Esophagus squamous epithelium (tissue), 5 donors: ENCODE measurements around the gene PIP4P1. TPM values are rescaled to one million over a fixed set of nuclear protein-coding genes. Genes with fewer than 3 reads are reported as not detected.

ENCODE experiments used
- DNase-seq: peaks from one replicate; lab custom pipeline; 2025; lab: John Stamatoyannopoulos, UW
- H3K27ac ChIP-seq, 4 donors: fragments of 200-600 bp; sonication (generic); one replicate each; pipeline ENCODE4 v1.5.1; 2016 to 2019; ENCODE audit warnings: mild to moderate bottlenecking in 1 of 4
- H3K27me3 ChIP-seq, 4 donors: fragments of 200-600 bp; sonication (generic); 1 replicate in 3 of 4; 2 replicates in 1 of 4; pipeline versions ENCODE4 v1.5.1 to v1.6.0; 2017 to 2021; ENCODE audit warnings: antibody characterized with exemption in 1 of 4
- H3K36me3 ChIP-seq, 3 donors: fragments of 200-600 bp; sonication (generic); one replicate each; pipeline ENCODE4 v1.5.1; 2016 to 2019
- H3K4me1 ChIP-seq, 3 donors: fragments of 200-600 bp; sonication (generic); one replicate each; pipeline ENCODE4 v1.5.1; 2017 to 2019
- H3K4me3 ChIP-seq, 4 donors: fragments of 200-600 bp; sonication (generic); 1 replicate in 3 of 4; 2 replicates in 1 of 4; pipeline ENCODE4 v1.5.1; 2016 to 2019; ENCODE audit warnings: mild to moderate bottlenecking in 2 of 4, moderate library complexity in 1 of 4
- H3K9me3 ChIP-seq, 3 donors: fragments of 200-600 bp; sonication (generic); one replicate each; pipeline ENCODE4 v1.5.1; 2016 to 2019
- POLR2A ChIP-seq, 4 donors: fragments of 450-650 bp; IDR thresholded peaks; one replicate each; pipeline ENCODE4 v1.6.1; 2017; ENCODE audit warnings: antibody characterized with exemption in 4 of 4, mild to moderate bottlenecking in 4 of 4, moderate library complexity in 3 of 4
- WGBS, 2 donors: methylation state at CpG; one replicate each; pipeline ENCODE4 v1.1.5; 2018; 5-methylcytosine and 5-hydroxymethylcytosine counted together
- intact Hi-C: fragments of 100-400 bp; cut with DNase I; formaldehyde crosslinking; loops from one replicate; pipeline ENCODE4 v1.15.0; 2022
- total RNA-seq, 4 donors: library from RNA; depleted of rRNA; stranded (reverse); fragments of >200 nt; gene quantifications; one replicate each; pipeline ENCODE4 v1.1.0, GENCODE V29; 2016
- TF ChIP-seq, protein P1 (sequence below), 6 experiments: fragments of 450-650 bp in 4 of 6; fragments of 200-600 bp in 2 of 6; sonication (generic) in 2 of 6; IDR thresholded peaks; one replicate each; pipeline ENCODE4 v1.5.1; 2016 to 2019; ENCODE audit warnings: antibody characterized with exemption in 6 of 6, mild to moderate bottlenecking in 4 of 6, moderate library complexity in 4 of 6
- donor health status: DM: yes; HTN: yes; CAD: no.

The PIP4P1 gene
- total RNA-seq, 4 donors from 2014 or later, result 15.8 to 25.7 (median 19.1) TPM

DNA sequence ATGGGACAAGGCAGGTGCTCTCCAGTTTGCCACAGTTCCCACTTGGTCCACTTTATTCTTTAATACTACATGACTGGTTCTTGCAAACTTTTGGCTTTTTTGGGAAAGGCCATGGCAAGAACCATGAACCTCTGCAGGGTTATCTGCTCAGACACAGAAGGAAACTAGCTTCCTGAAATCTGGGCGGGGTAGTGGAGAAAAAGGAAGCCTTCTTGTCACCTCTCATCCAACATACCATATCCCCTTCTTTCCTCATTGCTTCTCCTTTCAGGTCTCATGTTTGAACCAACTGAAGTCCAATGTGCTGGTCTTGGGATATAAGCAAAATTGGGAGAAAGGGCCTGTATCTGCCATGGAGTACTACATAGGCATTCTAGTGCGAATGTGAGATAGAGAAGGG lies 19.8 kb downstream of the PIP4P1 start:
- no peaks in the 10 kb centered on the region for H3K4me1 ChIP-seq
- H3K27me3 ChIP-seq, result peaks cover 0 to 7% (median 0%) of the 10 kb centered on the region in 4 donors
- TF ChIP-seq, protein P1, sequence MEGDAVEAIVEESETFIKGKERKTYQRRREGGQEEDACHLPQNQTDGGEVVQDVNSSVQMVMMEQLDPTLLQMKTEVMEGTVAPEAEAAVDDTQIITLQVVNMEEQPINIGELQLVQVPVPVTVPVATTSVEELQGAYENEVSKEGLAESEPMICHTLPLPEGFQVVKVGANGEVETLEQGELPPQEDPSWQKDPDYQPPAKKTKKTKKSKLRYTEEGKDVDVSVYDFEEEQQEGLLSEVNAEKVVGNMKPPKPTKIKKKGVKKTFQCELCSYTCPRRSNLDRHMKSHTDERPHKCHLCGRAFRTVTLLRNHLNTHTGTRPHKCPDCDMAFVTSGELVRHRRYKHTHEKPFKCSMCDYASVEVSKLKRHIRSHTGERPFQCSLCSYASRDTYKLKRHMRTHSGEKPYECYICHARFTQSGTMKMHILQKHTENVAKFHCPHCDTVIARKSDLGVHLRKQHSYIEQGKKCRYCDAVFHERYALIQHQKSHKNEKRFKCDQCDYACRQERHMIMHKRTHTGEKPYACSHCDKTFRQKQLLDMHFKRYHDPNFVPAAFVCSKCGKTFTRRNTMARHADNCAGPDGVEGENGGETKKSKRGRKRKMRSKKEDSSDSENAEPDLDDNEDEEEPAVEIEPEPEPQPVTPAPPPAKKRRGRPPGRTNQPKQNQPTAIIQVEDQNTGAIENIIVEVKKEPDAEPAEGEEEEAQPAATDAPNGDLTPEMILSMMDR (IDR thresholded peaks at IDR 0.05), result no peak
- no peak for TF ChIP-seq POLR2A (IDR thresholded peaks at IDR 0.05)
- DNase-seq, result no peak
- no peaks in the 10 kb centered on the region for H3K9me3 ChIP-seq
- 76 to 84% methylated on average over 2 of the region's 2 CpGs for WGBS, 2 donors
- H3K4me3 ChIP-seq, result no peak overlapping the region
- intact Hi-C loops, result no loop called here
- H3K27ac ChIP-seq, result no peak overlapping the region
- H3K36me3 ChIP-seq, result peaks cover 0 to 19% (median 6%) of the 10 kb centered on the region in 3 donors

DNA sequence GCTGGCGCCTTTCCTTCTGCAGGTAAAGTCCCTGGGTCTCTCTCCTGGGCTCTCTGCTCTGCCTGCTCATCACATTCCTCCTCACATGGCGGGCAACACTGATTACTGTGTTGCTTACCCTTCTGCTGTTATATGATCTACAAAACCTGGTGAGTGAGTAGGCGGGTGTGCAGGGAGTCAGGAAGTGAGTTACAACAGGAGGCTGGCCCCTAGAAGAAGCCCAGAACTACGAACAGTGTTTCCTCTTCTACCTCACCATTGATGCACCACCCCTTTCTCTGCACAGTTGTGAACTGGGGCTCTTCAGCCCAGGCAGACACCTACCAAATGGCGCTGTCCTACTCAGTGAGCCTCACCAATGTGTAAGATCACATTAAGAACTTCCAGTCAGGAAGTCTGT lies 20.4 kb downstream of the PIP4P1 start:
- Histone ChIP-seq H3K27me3 (peaks cover 0 to 12% (median 0%) of the 10 kb centered on the region in 4 donors), H3K4me1 (peaks cover 0 to 2% (median 0%) of the 10 kb centered on the region in 3 donors), H3K4me3 (no peak overlapping the region), H3K9me3 (no peaks in the 10 kb centered on the region), H3K27ac (no peak overlapping the region), H3K36me3 (peaks cover 0 to 13% (median under 1%) of the 10 kb centered on the region in 3 donors)
- intact Hi-C loops, result no loop called here
- 53 to 92% methylated on average over 3 of the region's 5 CpGs for WGBS, 2 donors
- no peak for DNase-seq
- TF ChIP-seq, protein P1 (IDR thresholded peaks at IDR 0.05), result no peak
- no peak for TF ChIP-seq POLR2A (IDR thresholded peaks at IDR 0.05)

DNA sequence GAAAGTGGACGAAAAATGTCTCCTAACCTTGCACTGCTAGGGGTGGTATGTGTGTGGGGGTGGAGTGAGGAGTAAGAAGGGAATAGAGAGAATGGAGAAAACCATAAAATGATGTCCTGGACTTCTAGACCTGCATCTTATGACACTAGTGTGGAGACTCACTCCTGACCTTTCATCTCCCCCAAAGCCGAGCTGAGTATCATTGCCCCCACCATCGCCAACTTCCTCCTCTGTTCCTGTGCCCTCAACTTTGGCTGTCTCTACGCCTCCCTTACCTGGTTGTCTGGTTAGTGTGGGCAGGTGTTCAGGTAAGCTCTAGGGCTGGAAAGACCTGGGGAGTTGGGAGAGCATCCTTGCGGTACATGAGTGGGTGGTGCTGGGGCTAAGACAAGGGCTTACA lies 20.8 kb downstream of the PIP4P1 start:
- TF ChIP-seq, protein P1 (IDR thresholded peaks at IDR 0.05), result no peak
- TF ChIP-seq POLR2A (IDR thresholded peaks at IDR 0.05), result no peak
- 82 to 84% methylated on average over 5 of the region's 5 CpGs for WGBS, 2 donors
- Histone ChIP-seq H3K27me3 (peaks cover 0 to 16% (median 0%) of the 10 kb centered on the region in 4 donors), H3K36me3 (peaks cover 0 to 9% (median 0%) of the 10 kb centered on the region in 3 donors), H3K4me1 (peaks cover 0 to 6% (median 0%) of the 10 kb centered on the region in 3 donors), H3K9me3 (no peaks in the 10 kb centered on the region), H3K4me3 (no peak overlapping the region), H3K27ac (no peak overlapping the region)
- DNase-seq, result no peak
- intact Hi-C loops, result no loop called here

DNA sequence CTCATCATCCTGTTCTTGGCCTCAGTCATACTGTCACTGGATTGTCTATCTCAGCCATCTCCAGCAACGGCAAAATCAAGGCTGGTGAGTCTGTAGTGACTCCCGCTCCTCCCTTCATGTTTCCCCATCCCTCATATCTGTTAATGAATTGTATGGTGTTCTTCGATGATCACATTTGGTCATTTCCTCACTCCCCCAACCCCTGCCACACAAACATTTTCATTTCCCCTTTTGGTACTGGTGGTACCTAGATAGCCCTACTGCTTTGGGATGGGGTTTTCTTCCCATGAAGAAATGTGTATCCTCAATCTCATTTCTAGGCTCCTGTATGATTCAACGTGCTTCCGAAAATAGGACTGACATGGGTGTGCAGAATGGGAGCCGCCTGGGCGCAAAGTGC lies 22.6 kb downstream of the PIP4P1 start:
- no peak overlapping the region for H3K4me3 ChIP-seq
- WGBS, 2 donors, result 80 to 85% methylated on average over 6 to 7 of the region's 7 CpGs
- TF ChIP-seq, protein P1 (IDR thresholded peaks at IDR 0.05), result no peak
- no peak for TF ChIP-seq POLR2A (IDR thresholded peaks at IDR 0.05)

GRCh38 chr14:20436363-20436755 lies 24.9 kb downstream of the PIP4P1 start:
- Histone ChIP-seq H3K4me1 (peaks cover 0 to 21% (median 0%) of the 10 kb centered on the region in 3 donors), H3K27ac (no peak overlapping the region), H3K9me3 (no peaks in the 10 kb centered on the region), H3K27me3 (peaks cover 0 to 27% (median 0%) of the 10 kb centered on the region in 4 donors), H3K36me3 (no peaks in the 10 kb centered on the region), H3K4me3 (no peak overlapping the region)
- intact Hi-C loops, result no loop called here
- TF ChIP-seq, protein P1 (IDR thresholded peaks at IDR 0.05), result no peak
- TF ChIP-seq POLR2A (IDR thresholded peaks at IDR 0.05), result no peak
- WGBS, 2 donors, result 83 to 100% methylated on average over 1 to 4 of the region's 4 CpGs
- DNase-seq, result no peak

More for the DNA sequence above, 22.6 kb downstream of the PIP4P1 start:
- H3K4me1 ChIP-seq, result peaks cover 0 to 21% (median 0%) of the 10 kb centered on the region in 3 donors
- no peak for DNase-seq
- intact Hi-C loops, result no loop called here
- H3K9me3 ChIP-seq, result no peaks in the 10 kb centered on the region
- H3K36me3 ChIP-seq, result no peaks in the 10 kb centered on the region
- H3K27me3 ChIP-seq, result peaks cover 0 to 27% (median 0%) of the 10 kb centered on the region in 4 donors
- no peak overlapping the region for H3K27ac ChIP-seq
